GM10248 (cell line): ENCODE data around the gene BRINP1.

Experiments used
- CTCF ChIA-PET: fragments of 300-600 bp; sonication (Branson Sonifier 250); formaldehyde crosslinking; extraction: SDS; loops from one replicate; lab custom pipeline; 2021; ENCODE audit warnings: antibody characterized with exemption; lab: Yijun Ruan, JAX
- POLR2A ChIA-PET: fragments of 350-650 bp; sonication (Branson Sonifier 250); formaldehyde crosslinking; extraction: SDS; loops from one replicate; lab custom pipeline; 2020; ENCODE audit warnings: antibody characterized with exemption; lab: Yijun Ruan, JAX
- DNase-seq: peaks from one replicate; pipeline ENCODE4 v3.0.0; 2012; ENCODE audit errors: extremely low spot score
- CTCF ChIP-seq: IDR thresholded peaks from 2 replicates; pipeline ENCODE4 v1.5.1; 2012; ENCODE audit warnings: mild to moderate bottlenecking, low read depth; ENCODE audit errors: extremely low read depth, missing control alignments, control extremely low read depth

BRINP1 gene

GRCh38 chr9:119166096-119166495, 203.1 kb downstream of the BRINP1 start:
- CTCF ChIA-PET: no interaction called here
- no peak for TF ChIP-seq CTCF
- POLR2A ChIA-PET: no interaction called here

GRCh38 chr9:119165131-119165530, 204.1 kb downstream of the BRINP1 start:
- ChIA-PET POLR2A (no interaction called here), CTCF (interaction anchor here (1.0 kb wide), 1 partner anchor 15 kb away, joined by 3 read pairs; no protein-coding TSS in a partner anchor)
- no peak for DNase-seq
- no peak for TF ChIP-seq CTCF

More at GRCh38 chr9:119166096-119166495, 203.1 kb downstream of the BRINP1 start:
- no peak for DNase-seq

- POLR2A ChIA-PET: no interaction called here
- no peak for TF ChIP-seq CTCF
- CTCF ChIA-PET: interaction anchor here (1.0 kb wide), 1 partner anchor 15 kb away, joined by 3 read pairs; no protein-coding TSS in a partner anchor
- no peak for DNase-seq
These were observed 204.5 kb downstream of the BRINP1 start for GRCh38 chr9:119164716-119165115.

GRCh38 chr9:119160551-119160950, 208.7 kb downstream of the BRINP1 start:
- POLR2A ChIA-PET: no interaction called here
- no peak for TF ChIP-seq CTCF
- CTCF ChIA-PET: interaction anchor here (1.0 kb wide), 1 partner anchor 8 kb away, joined by 3 read pairs; no protein-coding TSS in a partner anchor
- no peak for DNase-seq

GRCh38 chr9:119159386-119159785, 209.8 kb downstream of the BRINP1 start:
- ChIA-PET POLR2A (no interaction called here), CTCF (interaction anchor here (1.1 kb wide), 1 partner anchor 17 kb away, joined by 3 read pairs; no protein-coding TSS in a partner anchor)
- TF ChIP-seq CTCF: no peak
- DNase-seq: no peak

- ChIA-PET POLR2A (no interaction called here), CTCF (no interaction called here)
- TF ChIP-seq CTCF: no peak
- DNase-seq: no peak
These were observed 212.0 kb downstream of the BRINP1 start for GRCh38 chr9:119157196-119157595.
